IMR-90 (cell line): ENCODE results near the gene OR3A2.
"Not testable (repeated sequence)": the region's sequence is repeated elsewhere in the genome, so short reads cannot be mapped to it uniquely, and the experiment has no call there.

Source experiments
- CTCF ChIP-seq: conservative IDR thresholded peaks from 2 replicates; pipeline ENCODE4 v1.5.1; 2012; ENCODE audit warnings: mild to moderate bottlenecking, low read depth, low read length, improper control_type of control experiment
- MXI1 ChIP-seq: IDR thresholded peaks from 2 replicates; pipeline ENCODE4 v1.6.1; 2012; ENCODE audit warnings: low read depth, mild to moderate bottlenecking, low read length, moderate library complexity, borderline replicate concordance
- POLR2A ChIP-seq: IDR thresholded peaks from 2 replicates; pipeline ENCODE4 v1.6.1; 2012; ENCODE audit warnings: mild to moderate bottlenecking, low read depth, low read length
- SMC3 ChIP-seq: fragments of 150-350 bp; IDR thresholded peaks from 2 replicates; pipeline ENCODE4 v1.6.1; 2016; ENCODE audit warnings: low read depth, mild to moderate bottlenecking, antibody characterized with exemption, low read length, moderate library complexity

GRCh38 chr17:3397801-3398200 lies 11.7 kb upstream of the OR3A2 start:
- not testable (repeated sequence) for TF ChIP-seq CTCF, POLR2A, SMC3, MXI1
